Stimulated activated CD4-positive, alpha-beta T cell treated with anti-CD3 and anti-CD28 coated beads, Interleukin-4, amount 100 ng/mL, for 4 hours (primary cell): ENCODE results near the gene ELSPBP1.
"Not testable (repeated sequence)": the region's sequence is repeated elsewhere in the genome, so short reads cannot be mapped to it uniquely, and the experiment has no call there.

Experiments
- DNase-seq, 2 experiments: peaks; one replicate each; pipeline ENCODE4 v3.0.0-alpha.2; 2020

ELSPBP1 gene

DNA sequence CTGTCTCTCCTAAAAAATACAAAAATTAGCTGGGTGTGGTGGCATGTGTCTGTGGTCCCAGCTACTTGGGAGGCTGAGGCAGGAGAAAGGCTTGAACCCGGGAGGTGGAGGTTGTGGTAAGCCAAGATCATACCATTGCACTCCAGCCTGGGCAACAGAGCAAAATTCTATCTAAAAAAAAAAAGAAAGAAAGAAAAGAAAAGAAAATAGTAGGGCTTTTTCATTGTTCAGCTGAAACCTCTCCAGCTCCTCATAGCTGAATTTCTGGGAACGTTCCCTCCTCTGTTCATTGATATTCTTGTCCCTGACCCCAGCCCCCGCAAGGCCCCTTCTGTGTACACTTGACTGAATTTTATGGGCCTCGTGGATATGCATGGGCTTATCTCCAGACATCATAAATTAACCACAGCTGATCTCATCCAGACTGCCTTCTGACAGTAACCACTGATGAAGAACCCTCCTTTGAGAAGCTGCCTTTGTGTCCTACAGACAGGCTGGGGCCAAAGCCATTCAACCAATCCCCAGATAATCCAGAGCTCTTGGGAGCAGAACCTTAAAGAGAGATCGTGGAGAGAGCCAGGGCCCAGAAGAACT is at the start of gene ELSPBP1:
TSS of gene ELSPBP1 (plus strand) at position 424 of the 594 bp plus-strand sequence. CDS start 14,036 bp downstream, outside the sequence.
- DNase-seq = no peak

DNA sequence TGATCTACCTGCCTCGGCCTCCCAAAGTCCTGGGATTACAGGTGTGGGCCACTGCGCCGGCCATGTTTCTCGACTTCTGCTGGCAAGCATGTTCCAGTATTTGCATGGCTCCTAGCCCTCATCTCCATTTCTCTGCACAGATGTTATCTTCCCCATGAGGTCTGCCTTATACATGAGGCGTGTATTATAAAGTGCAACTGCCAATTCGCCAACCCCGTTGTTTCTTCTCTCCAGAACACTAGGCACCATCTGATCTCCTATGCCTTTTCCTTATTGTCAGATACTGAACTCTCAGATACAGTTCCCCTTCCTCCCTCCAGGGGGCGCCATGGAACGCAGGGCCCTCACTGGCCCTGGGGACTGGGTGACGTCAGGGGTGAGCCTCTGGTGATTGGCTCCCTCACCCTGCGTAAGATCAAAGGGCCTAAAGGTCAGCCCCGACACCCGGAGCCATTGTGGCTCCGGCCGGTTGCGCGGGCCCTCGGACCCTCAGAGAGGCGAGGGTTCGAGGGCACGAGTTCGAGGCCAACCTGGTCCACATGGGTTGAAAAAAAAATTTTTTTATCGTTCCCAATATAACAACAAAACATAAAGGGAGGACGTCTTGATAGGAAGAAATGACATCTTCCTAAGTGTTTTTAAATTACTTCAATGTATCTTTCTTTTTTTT is 44.4 kb upstream of the ELSPBP1 start:
- peak in 1 of 2 experiments; percentile 4 for DNase-seq

DNA sequence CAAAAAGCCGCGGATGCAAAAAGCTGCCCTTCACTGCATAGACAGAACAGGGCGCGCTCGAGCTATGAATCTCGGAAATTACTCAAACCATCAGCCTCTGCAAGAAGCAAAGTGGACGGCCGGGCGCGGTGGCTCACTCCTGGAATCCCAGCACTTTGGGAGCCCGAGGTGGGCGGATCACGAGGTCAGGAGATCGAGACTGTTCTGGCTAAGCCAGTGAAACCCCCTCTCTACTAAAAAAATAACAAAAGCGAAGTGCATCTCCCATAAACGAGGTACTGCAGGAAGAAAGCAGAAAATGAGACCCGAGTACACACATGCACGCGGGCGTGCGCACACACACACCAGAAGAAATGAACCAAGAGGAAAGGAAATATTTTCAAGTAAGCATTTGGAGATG is 42.3 kb upstream of the ELSPBP1 start:
- not testable (repeated sequence) for DNase-seq

DNA sequence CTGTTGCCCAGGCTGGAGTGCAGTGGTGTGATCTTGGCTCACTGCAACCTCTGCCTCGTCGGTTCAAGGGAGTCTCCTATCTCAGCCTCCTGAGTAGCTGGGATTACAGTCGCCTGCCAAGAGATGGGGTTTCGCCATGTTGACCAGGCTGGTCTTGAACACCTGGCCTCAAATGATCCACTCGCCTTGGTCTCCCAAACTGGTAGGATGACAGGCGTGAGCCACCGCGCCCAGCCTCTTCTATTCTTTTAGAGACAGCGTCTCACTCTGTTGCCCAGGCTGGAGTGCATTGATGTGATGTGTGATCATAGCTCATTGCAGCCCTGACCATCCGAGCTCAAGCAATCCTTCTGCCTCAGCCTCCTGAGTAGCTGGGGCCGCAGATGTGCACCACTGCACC is 38.5 kb upstream of the ELSPBP1 start:
- DNase-seq = not testable (repeated sequence)

DNA sequence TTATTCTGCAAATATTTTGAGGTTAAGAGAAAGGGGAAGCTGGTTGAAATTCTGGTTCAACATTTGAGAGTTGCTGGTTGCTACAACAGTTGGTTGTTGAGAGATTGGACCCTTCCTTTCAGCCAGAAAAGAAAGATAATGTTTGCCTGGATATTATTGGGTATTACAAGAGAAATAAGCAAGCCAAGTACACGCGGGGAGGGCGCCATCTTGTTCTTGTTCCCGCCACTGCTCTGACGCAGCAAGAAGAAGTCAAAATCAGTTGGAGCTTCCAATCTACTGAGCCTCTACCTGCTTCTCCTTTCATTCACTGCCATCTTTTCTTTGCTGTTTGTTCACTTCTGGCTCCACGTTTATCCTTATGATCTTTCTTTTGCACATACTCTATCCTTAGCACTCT is 20.9 kb upstream of the ELSPBP1 start:
- DNase-seq = no peak

DNA sequence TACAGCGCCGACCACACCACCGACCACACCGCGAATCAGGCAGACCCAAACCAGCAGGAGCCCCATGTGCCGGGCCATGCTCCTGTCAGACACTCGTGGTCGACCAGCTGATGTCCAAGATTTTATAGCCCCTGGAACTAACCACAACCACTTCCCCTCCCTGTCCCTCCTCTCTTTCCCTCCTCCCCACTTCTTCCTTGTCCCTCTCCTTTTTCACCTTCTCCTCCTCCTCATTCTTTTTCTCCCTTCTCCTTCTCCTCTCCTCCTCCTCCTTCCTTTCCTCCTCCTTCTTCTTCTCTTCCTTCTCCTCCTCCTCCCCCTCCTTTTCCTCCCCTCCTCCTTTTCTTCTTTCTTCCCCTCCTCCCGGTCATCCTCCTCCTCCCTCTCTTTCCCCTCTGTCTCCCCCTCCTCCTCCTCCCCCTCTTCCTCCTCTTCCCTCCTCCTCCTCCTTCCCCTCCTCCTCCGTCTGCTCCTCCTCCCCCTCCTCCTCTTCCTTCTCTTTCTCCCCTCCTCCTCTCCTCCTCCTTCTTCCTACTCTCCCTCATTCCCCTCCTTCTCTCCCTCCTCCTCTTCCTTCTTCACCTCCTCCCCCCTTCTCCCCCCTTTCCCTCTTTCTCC is 3.1 kb upstream of the ELSPBP1 start:
- DNase-seq = no peak

DNA sequence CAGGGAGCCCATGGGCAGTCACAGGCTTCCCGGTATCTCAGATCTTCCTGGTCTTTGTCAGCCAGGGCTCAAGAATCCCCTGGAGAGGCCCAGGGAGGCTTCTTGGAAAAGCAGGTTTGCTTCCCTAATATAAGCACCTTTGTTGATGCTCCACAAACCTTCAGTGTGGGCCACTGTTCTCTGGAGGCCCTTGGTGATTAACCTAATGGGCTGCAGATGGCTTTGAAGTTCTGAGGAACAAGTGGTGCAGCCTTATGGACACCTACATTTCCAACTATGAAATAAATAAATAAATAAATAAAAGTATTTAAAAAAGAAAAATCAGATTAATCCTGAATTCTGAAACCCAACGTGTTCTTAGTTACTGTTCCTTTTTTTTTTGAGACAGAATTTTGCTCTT is 2.4 kb upstream of the ELSPBP1 start, which contains the start of gene BSPH1:
TSS of gene BSPH1 (minus strand) at position 101 of the 400 bp plus-strand sequence. CDS start at position 12, 89 bp downstream.
- no peak for DNase-seq

DNA sequence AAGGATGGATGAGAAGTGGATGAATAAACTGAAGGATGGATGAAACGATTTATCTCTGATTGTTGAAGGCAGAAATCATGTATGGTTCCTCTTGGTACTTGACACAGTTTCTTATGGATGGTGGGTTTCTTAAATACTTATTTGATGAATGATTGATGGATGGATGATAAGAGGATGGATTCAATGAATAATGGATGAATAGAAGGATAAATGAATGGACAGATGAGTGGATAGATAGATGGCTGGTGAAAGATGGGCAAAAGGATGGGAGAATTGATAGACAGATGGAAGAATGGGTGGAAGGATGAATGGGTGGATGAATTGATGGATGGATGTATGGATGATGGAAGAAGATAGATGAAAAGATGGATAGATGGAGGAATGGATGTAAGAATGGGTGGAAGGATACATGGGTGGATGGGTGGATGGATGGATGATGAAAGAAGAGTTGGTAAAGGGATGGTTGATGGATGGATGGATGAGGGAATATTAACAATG is 1.8 kb downstream of the ELSPBP1 start:
- no peak for DNase-seq

DNA sequence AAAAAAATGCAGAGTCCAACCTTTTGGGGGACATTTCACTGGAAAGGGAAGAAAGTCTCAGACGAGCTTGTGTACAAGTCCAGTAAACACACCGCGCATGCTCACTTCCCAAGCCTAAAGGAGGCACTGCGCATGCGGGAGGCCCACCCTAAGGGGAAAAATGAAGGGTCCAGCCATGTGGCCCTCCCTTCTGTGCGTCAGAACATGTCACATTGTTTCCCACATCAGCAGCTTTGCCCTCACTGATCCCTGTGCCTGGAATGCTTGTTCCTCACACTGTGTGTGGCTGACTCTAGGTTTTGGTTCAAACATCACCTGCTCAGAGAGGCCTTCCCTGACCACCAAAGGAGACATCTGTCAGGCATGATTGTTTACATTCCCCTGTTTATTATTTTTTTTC is 4.4 kb downstream of the ELSPBP1 start:
- no peak for DNase-seq

DNA sequence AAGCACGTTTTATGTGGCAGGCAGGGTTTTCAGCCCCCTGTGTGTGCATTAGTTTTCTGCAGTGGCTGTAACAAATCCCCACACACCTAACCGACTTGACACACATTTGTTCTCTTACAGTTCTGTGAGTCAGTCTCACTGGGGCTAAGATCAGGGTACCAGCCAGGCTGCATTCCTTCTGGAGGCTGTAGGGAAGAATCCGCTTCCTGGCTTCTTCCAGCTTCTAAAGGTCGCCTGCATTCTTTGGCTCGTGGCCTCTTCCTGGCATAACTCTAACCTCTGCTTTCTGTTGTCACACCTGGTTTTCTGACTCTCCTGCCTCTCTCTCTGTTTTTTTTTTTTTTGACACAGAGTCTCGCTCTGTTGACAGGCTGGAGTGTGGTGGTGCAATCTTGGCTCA is 6.4 kb downstream of the ELSPBP1 start:
- no peak for DNase-seq

DNA sequence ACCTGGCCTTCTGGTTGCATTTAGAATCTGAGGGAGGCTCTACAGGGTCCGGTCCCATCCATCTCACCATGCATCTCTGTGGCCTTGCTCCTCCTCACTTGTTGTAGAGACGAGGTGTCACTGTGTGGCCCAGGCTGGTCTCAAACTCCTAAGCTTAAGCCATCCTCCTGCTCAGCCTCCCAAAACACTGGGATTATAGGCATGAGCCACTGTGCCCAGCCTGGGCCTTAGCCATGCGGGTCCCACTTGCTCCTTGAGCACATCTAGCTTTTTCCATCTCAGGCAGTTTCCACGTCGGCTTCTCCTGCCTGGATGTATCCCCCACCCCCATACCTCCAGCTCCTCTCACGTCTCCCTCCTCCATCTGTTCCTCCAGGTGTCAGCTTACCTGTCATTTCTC is 9.8 kb downstream of the ELSPBP1 start:
- no peak for DNase-seq

DNA sequence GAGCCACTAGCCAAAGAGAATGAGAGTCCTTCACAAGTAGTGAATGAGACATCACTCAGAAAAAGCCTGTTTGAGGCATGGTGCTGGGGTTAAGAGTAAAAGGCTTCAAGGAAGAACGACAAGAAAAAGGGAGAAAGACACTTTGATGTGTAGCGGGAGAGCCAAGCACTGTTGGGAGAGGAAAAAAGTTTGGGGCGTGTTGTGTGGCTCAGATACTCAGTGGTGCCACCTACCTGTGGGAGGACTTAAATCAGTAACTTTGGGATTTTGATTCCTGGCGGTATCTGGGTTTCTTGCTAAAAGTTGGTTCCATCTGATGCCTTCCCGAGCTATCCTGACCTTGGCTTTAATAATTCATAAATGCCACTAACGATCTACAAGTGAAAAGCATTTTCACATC is 12.3 kb downstream of the ELSPBP1 start:
- no peak for DNase-seq

DNA sequence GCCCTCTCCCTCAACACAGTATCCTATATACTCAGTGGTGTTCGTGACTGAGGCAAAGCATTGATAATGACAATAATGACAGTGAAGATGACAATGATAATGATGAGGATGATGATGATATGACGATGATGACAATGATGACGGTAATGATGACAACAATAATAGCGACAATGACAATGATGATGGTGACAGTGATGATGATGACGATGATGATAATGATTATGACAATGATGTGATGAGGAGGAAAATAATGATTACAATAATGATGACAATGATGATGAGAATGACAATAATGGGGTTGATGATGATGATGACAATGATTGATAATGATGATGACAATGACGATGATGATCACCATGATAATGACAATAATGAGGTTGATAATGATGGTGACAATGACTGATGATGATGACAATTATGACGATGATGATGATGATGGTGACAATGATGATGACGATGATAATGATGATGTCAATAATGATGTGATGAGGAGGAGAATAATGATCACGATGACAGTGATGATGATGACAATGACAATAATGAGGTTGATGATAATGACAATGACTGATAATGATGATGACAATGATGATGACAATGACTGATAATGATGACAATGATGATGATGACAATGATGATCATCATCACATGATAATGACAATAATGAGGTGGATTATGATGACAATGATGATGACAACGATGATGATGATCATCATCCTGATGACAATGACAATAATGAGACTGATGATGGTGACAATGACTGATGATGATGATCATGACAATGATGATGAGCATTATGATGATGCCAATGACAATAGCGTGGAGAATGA is 16.7 kb downstream of the ELSPBP1 start:
- DNase-seq = no peak

DNA sequence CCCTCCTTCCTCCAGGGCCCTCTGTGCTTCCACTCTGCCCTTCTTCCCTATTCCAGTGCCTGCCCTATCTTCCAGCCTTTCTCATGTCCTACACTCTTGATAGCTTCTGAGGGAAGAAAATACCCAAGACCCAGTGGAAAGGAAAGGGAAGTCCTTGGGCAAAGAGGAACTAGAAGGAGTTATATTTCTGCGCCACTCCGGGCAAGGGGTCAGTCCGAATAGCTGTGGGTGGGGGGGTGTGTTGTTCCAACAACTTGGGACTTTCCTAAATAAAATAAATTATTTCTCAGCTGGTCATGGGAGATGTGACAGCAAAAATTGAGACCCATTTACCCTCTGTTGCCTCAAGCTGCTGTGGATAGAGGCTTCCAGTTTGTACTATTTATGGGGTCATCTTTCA is 26.3 kb downstream of the ELSPBP1 start:
- DNase-seq = no peak

DNA sequence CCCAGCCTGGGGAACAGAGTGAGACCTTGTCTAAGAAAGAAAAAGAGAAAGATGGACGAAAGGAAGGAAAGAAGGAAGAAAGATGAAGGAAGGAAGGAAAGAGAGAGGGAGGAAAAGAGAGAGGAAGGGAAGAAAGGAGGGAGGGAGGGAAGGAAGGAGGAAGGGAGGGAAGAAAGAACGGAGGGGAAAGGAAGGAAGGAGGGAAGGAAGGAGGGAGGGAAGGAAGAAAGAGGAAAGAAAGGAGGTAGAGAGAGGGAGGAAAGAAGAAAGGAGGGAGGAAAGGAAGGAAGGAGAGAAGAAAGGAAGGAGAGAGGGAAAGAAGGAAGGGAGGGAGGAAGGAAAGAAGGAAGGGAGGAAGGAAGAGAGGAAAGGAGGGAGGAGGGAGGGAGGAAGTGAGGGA is 28.6 kb downstream of the ELSPBP1 start:
- no peak for DNase-seq

DNA sequence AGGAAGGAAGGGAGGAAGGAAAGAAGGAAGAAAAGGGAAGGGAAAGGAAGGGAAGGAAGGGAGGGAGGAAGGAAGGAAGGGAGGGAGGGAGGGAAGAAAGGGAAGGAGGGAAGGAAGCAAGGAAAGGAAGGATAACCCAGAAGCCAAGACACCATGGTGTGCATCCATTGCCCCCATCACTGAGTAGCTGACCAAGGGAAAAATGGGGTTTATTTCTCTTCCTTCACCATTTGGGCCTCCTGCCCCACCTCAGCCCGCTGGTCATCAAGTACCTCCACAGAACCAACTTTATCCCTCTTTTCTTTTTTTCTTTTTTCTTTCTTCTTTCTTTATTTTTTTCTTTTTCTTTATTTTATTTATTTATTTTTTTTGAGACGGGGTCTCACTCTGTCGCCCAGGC is 29.1 kb downstream of the ELSPBP1 start:
- DNase-seq = no peak

DNA sequence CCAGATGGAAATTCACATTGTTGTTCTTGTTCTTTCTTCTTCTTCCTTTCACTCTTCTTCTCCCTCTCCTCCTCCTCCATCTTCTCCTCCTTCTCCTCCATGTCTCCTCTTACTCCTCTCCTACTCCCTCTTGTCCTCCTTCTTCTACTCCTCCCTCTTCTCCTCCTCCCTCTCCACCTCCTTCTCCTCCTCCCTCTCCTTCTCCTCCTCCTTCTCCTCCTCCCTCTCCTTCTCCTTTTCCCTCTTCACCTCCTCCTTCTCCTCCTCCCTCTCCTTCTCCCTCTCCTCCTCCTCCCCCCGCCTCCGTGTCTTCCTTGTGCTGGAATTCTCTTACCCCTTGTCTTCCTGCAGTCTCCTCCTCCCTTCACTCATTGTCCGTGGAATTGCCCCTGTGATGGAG is 31.0 kb downstream of the ELSPBP1 start:
- DNase-seq = no peak

DNA sequence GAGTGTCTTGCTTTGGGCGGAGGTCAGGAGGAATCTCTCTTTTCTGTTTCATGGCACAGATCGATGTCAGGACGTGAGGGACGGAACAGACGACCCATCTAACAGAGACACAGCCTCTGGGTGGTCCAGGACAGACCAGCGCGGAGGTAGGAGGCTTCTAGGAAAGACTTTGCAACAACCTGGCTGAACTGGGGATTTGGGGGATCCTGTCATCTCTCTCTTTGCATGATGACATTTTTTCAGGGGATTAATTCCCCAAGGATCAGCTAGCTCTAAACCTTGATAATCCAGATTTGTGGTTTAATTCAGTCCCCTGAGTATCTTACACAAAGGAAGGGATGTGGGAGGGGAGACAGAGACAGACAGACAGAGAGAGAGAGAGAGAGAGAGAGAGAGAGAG is 35.0 kb downstream of the ELSPBP1 start:
- DNase-seq = no peak

DNA sequence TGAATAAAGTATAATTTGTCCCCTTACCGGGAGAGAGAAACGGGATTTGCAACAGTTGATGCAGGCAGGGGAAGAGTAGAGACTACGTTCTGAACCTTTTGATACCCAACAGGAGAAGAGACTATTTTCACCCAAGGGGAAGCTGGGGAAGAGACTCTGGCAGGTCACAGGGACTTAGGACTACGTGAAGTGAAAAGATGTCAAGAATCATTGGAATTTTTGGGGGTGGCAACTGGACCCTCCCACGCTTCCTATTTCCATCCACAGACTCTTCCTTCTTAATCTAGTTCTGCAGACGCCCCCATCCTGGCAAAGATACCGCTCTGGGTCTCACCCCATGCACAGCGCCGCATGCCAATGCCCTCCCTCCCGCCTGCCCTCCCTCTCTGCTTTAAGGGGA is 35.6 kb downstream of the ELSPBP1 start:
- no peak for DNase-seq

DNA sequence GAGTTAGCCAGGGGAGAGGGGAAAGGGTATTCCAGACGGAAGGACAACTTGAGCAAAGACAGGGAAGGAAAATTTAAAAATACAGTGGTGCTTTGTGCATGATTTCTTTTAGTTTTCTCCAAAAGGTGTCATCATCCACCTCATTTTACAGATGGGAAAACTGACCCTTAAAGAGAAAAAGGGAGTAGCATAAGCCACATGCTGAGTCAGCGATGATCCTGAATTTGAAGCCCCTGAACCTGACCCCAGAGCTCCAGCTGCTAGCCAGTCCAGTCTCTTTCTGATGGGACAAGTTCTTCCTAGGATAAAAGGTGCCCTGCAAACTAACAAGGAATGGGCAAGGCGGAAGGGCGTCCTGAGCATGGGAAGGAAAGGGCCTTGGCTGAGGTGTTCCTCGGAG is 39.2 kb downstream of the ELSPBP1 start:
- DNase-seq = no peak

DNA sequence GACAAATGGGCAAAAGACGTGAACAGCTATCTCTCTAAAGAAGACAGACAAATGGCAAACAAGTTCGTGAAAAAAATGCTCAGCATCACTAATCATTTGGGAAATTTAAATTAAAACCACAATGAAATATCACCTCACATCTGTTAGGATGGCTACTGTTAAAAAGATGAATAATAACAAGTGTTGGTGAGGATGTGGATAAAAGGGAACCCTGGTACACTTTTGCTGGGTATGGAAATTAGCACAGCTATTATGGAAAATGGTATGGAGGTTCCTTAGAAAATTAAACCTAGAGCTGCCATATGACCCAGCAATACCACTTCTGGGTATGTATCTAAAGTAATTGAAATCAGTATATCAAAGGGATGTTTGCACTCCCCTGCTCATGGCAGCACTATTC is 42.3 kb downstream of the ELSPBP1 start:
- DNase-seq = no peak

DNA sequence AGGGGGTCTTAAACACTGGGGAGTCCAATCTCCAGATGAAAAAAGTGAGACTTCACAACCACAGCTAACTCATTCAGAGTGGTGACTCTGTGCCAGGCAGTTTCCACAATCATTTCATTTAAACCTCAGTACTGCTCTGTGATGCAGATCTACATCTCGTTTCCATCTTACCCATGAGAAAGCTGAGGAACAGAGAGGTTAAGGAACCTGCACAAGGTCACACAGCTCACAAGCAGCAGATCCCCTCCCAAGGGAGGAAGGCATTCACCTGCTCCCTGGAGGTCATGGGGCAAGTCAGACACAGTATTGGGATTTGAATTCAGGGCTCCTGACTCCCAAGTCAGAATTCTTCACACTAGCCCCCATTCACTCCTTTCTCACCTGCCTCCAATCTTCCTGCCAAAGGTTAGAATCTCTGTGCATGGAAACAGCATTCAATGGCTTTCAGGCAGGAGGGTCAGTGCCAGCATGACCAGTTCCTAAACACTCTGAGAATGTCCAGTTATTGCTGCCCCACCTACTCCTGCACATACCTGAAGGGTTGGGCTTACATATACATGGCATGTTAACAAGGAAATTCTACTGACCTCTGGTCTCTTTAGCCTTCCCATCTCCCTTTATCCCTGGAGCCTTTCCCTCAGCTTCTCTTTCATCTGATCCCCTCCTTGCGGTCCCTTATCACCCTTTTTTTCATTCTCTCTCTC is 47.6 kb downstream of the ELSPBP1 start:
- no peak for DNase-seq
